Activated CD8-positive, alpha-beta memory T cell treated with anti-CD3 and anti-CD28 coated beads, Interleukin-2, amount 50 U/mL, for 1 hour (primary cell): Measurements from ENCODE around the gene GPN1.
A peak's percentile ranks its signal among the peaks of the same experiment; 100 is the strongest.
"Not testable (repeated sequence)": the region's sequence is repeated elsewhere in the genome, so short reads cannot be mapped to it uniquely, and the experiment has no call there.

Experiments
- DNase-seq: peaks from one replicate; pipeline ENCODE4 v3.0.0-alpha.2; 2020; ENCODE audit errors: extremely low read depth

The GPN1 gene

GRCh38 chr2:27628767-27629709 lies at the start of gene GPN1, which contains the start of gene CCDC121:
Gene GPN1 (plus strand): TSS chr2:27629050. CDS start chr2:27629059, 9 bp downstream.
Gene CCDC121 (minus strand): TSS chr2:27629012. CDS start chr2:27627799, 1,213 bp downstream.
- peak; percentile 88 for DNase-seq

GRCh38 chr2:27581417-27582128 lies 47.3 kb upstream of the GPN1 start:
- no peak for DNase-seq

- DNase-seq = no peak
Observed at GRCh38 chr2:27582129-27582694, 46.6 kb upstream of the GPN1 start.

- peak; percentile 53 for DNase-seq
Observed at GRCh38 chr2:27582695-27583389, 46.0 kb upstream of the GPN1 start, which contains the start of gene ZNF512. Gene ZNF512 (plus strand): TSS chr2:27583042. CDS start chr2:27583113, 71 bp downstream.

GRCh38 chr2:27583390-27583915 lies 45.4 kb upstream of the GPN1 start:
- DNase-seq = no peak

- no peak for DNase-seq
Observed at GRCh38 chr2:27584597-27584996, 44.3 kb upstream of the GPN1 start.

- DNase-seq = no peak
Observed at GRCh38 chr2:27587025-27587424, 41.8 kb upstream of the GPN1 start.

GRCh38 chr2:27588308-27588707 lies 40.5 kb upstream of the GPN1 start:
- no peak for DNase-seq

- DNase-seq = no peak
Observed at GRCh38 chr2:27591745-27592144, 37.1 kb upstream of the GPN1 start.

GRCh38 chr2:27593240-27593639 lies 35.6 kb upstream of the GPN1 start:
- DNase-seq = no peak

- not testable (repeated sequence) for DNase-seq
Observed at GRCh38 chr2:27594020-27594703, 34.7 kb upstream of the GPN1 start.

- not testable (repeated sequence) for DNase-seq
Observed at GRCh38 chr2:27595412-27595811, 33.4 kb upstream of the GPN1 start.

GRCh38 chr2:27596627-27597026 lies 32.2 kb upstream of the GPN1 start:
- no peak for DNase-seq

- no peak for DNase-seq
Observed at GRCh38 chr2:27606611-27607010, 22.2 kb upstream of the GPN1 start.

- no peak for DNase-seq
Observed at GRCh38 chr2:27613985-27614384, 14.9 kb upstream of the GPN1 start.

- no peak for DNase-seq
Observed at GRCh38 chr2:27615316-27615715, 13.5 kb upstream of the GPN1 start.

GRCh38 chr2:27621524-27621923 lies 7.3 kb upstream of the GPN1 start:
- no peak for DNase-seq

- no peak for DNase-seq
Observed at GRCh38 chr2:27622921-27623384, 5.9 kb upstream of the GPN1 start.

GRCh38 chr2:27624943-27625342 lies 3.9 kb upstream of the GPN1 start:
- DNase-seq = no peak

- DNase-seq = not testable (repeated sequence)
Observed at GRCh38 chr2:27626323-27626722, 2.5 kb upstream of the GPN1 start.

GRCh38 chr2:27626921-27627320 lies 1.9 kb upstream of the GPN1 start:
- not testable (repeated sequence) for DNase-seq
